ENCODE data around the gene KCNAB1.
"Not testable (repeated sequence)": the region's sequence is repeated elsewhere in the genome, so short reads cannot be mapped to it uniquely, and the experiment has no call there.

DNA sequence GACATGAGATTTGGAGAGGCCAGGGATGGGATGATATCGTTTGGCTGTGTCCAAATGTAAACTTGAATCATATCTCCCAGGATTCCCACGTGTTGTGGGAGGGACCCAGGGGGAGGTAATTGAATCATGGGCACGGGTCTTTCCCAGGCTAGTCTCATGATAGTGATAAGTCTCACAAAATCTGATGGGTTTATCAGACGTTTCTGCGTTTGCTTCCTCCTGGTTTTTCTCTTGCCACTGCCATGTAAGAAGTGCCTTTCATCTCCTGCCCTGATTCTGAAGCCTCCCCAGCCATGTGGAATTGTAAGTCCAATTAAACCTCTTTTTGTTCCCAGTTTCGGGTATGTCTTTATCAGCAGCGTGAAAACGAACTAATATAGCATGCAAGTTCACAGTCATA lies 442.1 kb downstream of the KCNAB1 start:
- TF ChIP-seq ZNF384 (IDR thresholded peaks at IDR 0.05); NFRKB (IDR thresholded peaks at IDR 0.05); SUZ12 (IDR thresholded peaks at IDR 0.05); TARDBP (IDR thresholded peaks at IDR 0.05); ELF4 (IDR thresholded peaks at IDR 0.05); FOXM1 (IDR thresholded peaks at IDR 0.05; ENCODE audit: borderline replicate concordance); LEF1 (IDR thresholded peaks at IDR 0.05; ENCODE audit: borderline replicate concordance); L3MBTL2 (conservative IDR thresholded peaks at IDR 0.05): not testable (repeated sequence)

All from HEK293T (cell line).